Measurements from ENCODE around the gene RCN2. TPM values are rescaled to one million over a fixed set of nuclear protein-coding genes. Genes with fewer than 3 reads are reported as not detected.

The RCN2 gene
- total and polyA plus RNA-seq, 2 donors = 31.6 to 51.7 TPM

DNA sequence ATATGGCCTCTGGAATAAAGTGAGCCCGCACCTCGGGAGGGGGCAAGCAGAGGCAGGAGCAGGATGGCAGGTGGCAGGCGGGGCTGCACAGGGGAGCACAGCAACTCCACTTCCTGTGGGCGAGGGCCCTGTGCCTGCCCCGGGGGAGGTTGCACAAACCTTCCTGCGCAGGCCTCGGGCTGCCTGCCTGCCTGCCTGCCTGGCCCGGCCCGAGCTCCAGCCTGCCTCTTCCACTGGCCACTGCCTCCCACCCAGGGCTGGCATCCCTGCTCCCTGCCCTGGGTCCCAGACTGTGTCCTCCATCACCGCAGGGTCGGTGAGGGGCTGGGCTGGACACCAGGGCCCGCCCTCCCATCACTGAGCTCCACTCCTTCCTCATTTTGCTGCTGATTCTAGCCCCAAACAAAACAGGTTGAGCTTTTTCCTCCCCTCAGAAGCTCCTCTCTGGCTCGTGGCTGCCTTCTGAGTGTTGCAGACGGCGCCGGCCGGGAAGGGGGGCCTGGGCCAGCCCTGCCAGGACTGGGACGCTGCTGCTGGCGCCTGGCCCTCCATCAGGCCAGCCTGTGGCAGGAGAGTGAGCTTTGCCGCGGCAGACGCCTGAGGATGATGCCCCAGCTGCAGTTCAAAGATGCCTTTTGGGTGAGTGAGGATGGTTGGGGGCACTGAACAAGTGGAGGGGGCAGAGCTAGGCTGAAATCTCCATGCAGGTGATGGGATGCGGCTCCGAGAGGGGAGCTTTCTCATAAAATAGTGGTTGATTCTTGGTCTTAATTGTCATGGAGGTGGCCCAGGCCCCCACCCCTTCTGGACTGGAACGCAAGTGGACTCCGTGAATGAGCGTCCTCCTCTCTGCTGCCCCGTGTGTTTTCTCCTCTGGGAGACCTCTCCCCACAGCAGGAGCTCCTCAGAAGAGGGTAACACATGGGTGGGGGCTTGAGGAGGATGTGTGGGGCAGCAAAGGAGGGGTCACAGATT, 63.7 kb downstream of the RCN2 start, which contains the start of gene PSTPIP1:
Gene PSTPIP1, plus strand, starts transcription at position 156 of the 975 bp plus-strand sequence. Its CDS starts 448 bp downstream, at position 604.
- H3K9me3 ChIP-seq (ENCODE audit: control insufficient read depth in 2 of 2, insufficient read depth in 1 of 2, low read length in 1 of 2) = no peaks in the 10 kb centered on the region
- peak in 8 of 9 donors; percentile 50 to 88 (median 64) for DNase-seq (ENCODE audit: low read depth in 6 of 9, low spot score in 9 of 9)
- peak within 1 kb of the TSS; percentile 50 to 59 for H3K4me3 ChIP-seq (ENCODE audit: low read length in 2 of 2)
- H3K27ac ChIP-seq (ENCODE audit: low read depth in 1 of 2, low read length in 1 of 2) = peak within 1 kb of the TSS; percentile 91 to 97
- no peaks in the 10 kb centered on the region for H3K36me3 ChIP-seq (ENCODE audit: control insufficient read depth in 2 of 2, insufficient read depth in 2 of 2, low read length in 1 of 2)
- H3K4me1 ChIP-seq (ENCODE audit: control insufficient read depth in 2 of 2, insufficient read depth in 2 of 2, low read length in 2 of 2) = peaks cover 18 to 49% of the 10 kb centered on the region in 2 donors
- WGBS = 10% methylated on average over 28 of the region's 28 CpGs
- no peaks in the 10 kb centered on the region for H3K27me3 ChIP-seq (ENCODE audit: control insufficient read depth in 2 of 2, insufficient read depth in 1 of 2, low read length in 1 of 2)

DNA sequence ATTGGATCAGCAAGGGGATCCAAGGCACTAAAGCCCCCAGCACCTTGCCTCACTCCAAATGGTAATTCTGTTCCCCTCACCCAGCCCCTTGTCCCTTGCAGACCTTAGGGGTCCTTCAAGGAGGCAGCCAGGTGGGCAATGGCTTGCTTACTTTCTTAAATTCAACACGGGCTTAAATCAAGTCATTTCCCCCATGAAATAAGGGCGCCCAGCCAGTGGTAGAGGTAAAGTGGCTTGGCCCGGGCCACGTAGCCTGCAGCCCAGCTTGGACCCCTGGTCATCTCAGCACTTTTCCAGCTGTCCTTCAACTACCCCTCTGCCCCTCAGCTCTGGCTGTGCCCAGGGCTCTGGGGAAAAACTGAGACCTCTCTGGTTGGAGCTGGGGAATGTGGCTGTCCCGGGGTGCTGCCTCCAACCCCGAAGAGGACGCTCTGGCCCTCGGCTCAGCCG, 64.6 kb downstream of the RCN2 start:
- WGBS = 82% methylated on average over 9 of the region's 9 CpGs
- Histone ChIP-seq H3K4me3 (ENCODE audit: low read length in 2 of 2) (peak overlapping the region; percentile 50 to 59), H3K27me3 (ENCODE audit: control insufficient read depth in 2 of 2, insufficient read depth in 1 of 2, low read length in 1 of 2) (no peaks in the 10 kb centered on the region), H3K36me3 (ENCODE audit: control insufficient read depth in 2 of 2, insufficient read depth in 2 of 2, low read length in 1 of 2) (peaks cover 0 to 2% of the 10 kb centered on the region in 2 donors), H3K9me3 (ENCODE audit: control insufficient read depth in 2 of 2, insufficient read depth in 1 of 2, low read length in 1 of 2) (no peaks in the 10 kb centered on the region), H3K27ac (ENCODE audit: low read depth in 1 of 2, low read length in 1 of 2) (peak overlapping the region in 1 of 2 donors; percentile 97), H3K4me1 (ENCODE audit: control insufficient read depth in 2 of 2, insufficient read depth in 2 of 2, low read length in 2 of 2) (peaks cover 18 to 51% of the 10 kb centered on the region in 2 donors)
- no peak for DNase-seq (ENCODE audit: low read depth in 6 of 9, low spot score in 9 of 9)

DNA sequence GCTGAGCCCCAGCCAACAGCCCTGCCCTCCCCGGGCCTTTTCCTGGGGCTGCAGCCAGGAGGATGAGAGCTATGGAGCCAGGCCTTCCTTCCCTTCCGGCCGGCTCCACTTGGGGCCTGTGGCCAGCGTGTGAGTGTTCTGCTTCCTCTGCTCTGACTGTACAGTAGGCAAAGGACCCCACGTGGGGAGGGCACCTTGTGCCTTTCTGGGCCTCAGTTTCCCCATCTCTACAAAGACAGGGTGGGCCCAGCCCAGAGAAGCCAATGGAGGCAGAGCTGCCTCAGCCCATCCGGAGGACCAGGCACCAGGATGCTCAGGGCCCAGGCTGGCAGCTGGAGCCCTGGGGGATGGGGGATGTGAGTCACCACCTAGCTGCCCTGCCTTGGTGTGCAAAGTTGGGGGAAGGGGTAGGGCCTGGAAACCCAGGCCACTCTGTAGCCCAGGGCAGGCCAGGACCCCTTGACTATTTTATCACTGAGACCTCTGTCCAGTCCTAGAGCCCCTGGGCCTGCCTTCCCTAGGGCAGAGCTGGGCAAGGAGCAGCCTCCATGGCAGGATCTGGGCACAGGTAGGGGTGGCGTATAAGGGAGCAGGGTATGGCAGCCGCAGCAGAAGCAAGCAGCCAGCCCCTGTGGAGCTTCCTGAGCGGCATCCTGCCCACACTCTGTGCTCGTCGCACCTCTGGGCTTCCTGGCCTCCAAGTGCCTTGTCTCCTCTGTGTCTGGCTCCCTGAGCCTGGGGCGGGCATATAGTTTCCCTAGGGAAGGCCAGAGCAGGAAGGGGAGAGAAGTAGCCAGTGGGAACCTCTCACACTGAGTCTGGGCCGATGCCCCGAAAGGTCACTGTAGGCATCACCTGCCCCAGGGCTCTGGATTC, 65.2 kb downstream of the RCN2 start:
- no peak for DNase-seq (ENCODE audit: low read depth in 6 of 9, low spot score in 9 of 9)
- Histone ChIP-seq H3K27me3 (ENCODE audit: control insufficient read depth in 2 of 2, insufficient read depth in 1 of 2, low read length in 1 of 2) (no peaks in the 10 kb centered on the region), H3K9me3 (ENCODE audit: control insufficient read depth in 2 of 2, insufficient read depth in 1 of 2, low read length in 1 of 2) (no peaks in the 10 kb centered on the region), H3K36me3 (ENCODE audit: control insufficient read depth in 2 of 2, insufficient read depth in 2 of 2, low read length in 1 of 2) (peaks cover 0 to 4% of the 10 kb centered on the region in 2 donors), H3K4me3 (ENCODE audit: low read length in 2 of 2) (peak overlapping the region; percentile 50 to 59), H3K4me1 (ENCODE audit: control insufficient read depth in 2 of 2, insufficient read depth in 2 of 2, low read length in 2 of 2) (peaks cover 18 to 54% of the 10 kb centered on the region in 2 donors), H3K27ac (ENCODE audit: low read depth in 1 of 2, low read length in 1 of 2) (peak overlapping the region; percentile 18 to 25)
- WGBS = 80% methylated on average over 14 of the region's 14 CpGs

DNA sequence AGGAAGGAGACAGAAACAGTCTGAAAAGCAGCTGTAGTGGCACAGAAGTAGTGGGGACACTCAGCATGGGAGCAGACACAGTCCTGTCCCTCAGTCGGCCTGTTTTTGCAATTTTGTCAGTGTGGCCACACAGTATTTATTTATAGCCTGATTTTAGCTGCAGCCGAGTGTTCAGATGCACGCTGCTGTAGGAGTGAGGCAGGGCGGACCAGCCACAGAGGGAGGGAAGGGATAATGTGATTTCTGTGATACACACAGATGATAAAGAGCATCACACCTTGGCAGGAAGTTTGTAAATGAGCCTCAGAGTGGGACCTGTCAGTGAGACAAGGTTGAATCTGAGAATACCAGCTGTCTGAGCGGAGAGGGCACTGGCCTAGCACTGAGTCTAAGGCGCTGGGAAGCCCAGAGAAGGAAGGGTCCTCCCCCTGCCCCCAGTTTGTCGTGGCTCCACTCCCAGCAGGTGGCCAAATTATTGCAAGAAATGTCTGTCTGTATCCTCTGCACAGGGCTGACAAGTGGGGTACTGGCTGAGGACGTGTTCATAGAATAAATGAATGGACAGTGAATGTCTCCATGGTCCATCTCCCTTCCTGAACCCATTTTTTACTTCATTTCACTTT, 67.2 kb downstream of the RCN2 start:
- Histone ChIP-seq H3K4me3 (ENCODE audit: low read length in 2 of 2) (no peak overlapping the region), H3K27ac (ENCODE audit: low read depth in 1 of 2, low read length in 1 of 2) (no peak overlapping the region)
- DNase-seq (ENCODE audit: low read depth in 6 of 9, low spot score in 9 of 9) = no peak

DNA sequence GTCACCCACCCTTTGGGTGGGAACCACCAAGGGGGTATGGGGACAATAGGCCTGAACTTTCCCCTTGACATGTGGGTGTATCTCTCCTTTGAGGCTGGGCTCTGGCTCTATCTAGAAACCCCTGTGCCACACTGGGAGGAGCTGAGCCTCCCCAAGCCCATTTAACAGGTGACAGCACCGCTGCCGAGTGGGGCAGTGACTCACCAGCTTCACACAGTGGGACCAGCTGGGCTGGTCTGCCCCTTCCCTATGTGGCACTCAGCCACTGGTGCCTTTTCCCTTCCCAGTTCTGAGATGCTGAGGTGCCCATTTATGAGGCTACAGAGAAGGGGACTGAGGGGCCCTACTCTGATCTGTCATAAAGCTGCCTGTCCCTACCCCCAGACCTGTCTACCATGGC, 68.4 kb downstream of the RCN2 start:
- H3K9me3 ChIP-seq (ENCODE audit: control insufficient read depth in 2 of 2, insufficient read depth in 1 of 2, low read length in 1 of 2) = no peaks in the 10 kb centered on the region
- H3K27me3 ChIP-seq (ENCODE audit: control insufficient read depth in 2 of 2, insufficient read depth in 1 of 2, low read length in 1 of 2) = no peaks in the 10 kb centered on the region
- 91% methylated on average over 2 of the region's 2 CpGs for WGBS
- H3K4me3 ChIP-seq (ENCODE audit: low read length in 2 of 2) = no peak overlapping the region
- DNase-seq (ENCODE audit: low read depth in 6 of 9, low spot score in 9 of 9) = no peak
- no peak overlapping the region for H3K27ac ChIP-seq (ENCODE audit: low read depth in 1 of 2, low read length in 1 of 2)
- peaks cover 26 to 64% of the 10 kb centered on the region in 2 donors for H3K4me1 ChIP-seq (ENCODE audit: control insufficient read depth in 2 of 2, insufficient read depth in 2 of 2, low read length in 2 of 2)
- peaks cover 0 to 4% of the 10 kb centered on the region in 2 donors for H3K36me3 ChIP-seq (ENCODE audit: control insufficient read depth in 2 of 2, insufficient read depth in 2 of 2, low read length in 1 of 2)

More for the DNA sequence above, 67.2 kb downstream of the RCN2 start:
- H3K9me3 ChIP-seq (ENCODE audit: control insufficient read depth in 2 of 2, insufficient read depth in 1 of 2, low read length in 1 of 2) = no peaks in the 10 kb centered on the region
- H3K36me3 ChIP-seq (ENCODE audit: control insufficient read depth in 2 of 2, insufficient read depth in 2 of 2, low read length in 1 of 2) = peaks cover 0 to 4% of the 10 kb centered on the region in 2 donors
- H3K4me1 ChIP-seq (ENCODE audit: control insufficient read depth in 2 of 2, insufficient read depth in 2 of 2, low read length in 2 of 2) = peaks cover 33 to 73% of the 10 kb centered on the region in 2 donors
- 87% methylated on average over 8 of the region's 8 CpGs for WGBS
- H3K27me3 ChIP-seq (ENCODE audit: control insufficient read depth in 2 of 2, insufficient read depth in 1 of 2, low read length in 1 of 2) = no peaks in the 10 kb centered on the region

DNA sequence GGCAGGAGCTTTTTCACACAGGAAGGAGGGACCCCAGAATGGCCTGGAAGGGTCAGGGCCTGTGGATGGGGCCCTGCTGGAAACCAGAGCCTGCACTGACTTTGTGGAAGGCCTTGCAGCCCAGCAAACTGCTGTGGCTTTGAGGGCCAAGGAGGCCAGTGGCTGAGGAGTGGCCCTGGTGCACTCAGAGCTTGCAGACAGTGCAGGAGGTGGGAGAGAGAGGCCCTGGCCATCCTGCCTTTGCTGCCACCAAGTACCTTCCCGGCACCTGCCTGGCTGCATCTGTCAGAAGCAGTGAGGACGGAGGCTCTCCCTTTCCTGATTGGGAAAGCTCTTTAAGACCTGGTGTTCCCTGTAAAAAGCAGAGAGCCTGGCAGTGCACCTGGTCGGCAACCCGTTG, 69.8 kb downstream of the RCN2 start:
- peaks cover 18 to 50% of the 10 kb centered on the region in 2 donors for H3K4me1 ChIP-seq (ENCODE audit: control insufficient read depth in 2 of 2, insufficient read depth in 2 of 2, low read length in 2 of 2)
- H3K4me3 ChIP-seq (ENCODE audit: low read length in 2 of 2) = no peak overlapping the region
- H3K9me3 ChIP-seq (ENCODE audit: control insufficient read depth in 2 of 2, insufficient read depth in 1 of 2, low read length in 1 of 2) = no peaks in the 10 kb centered on the region
- no peak for DNase-seq (ENCODE audit: low read depth in 6 of 9, low spot score in 9 of 9)
- H3K36me3 ChIP-seq (ENCODE audit: control insufficient read depth in 2 of 2, insufficient read depth in 2 of 2, low read length in 1 of 2) = peaks cover 0 to 4% of the 10 kb centered on the region in 2 donors
- H3K27ac ChIP-seq (ENCODE audit: low read depth in 1 of 2, low read length in 1 of 2) = no peak overlapping the region
- 95% methylated on average over 4 of the region's 4 CpGs for WGBS
- H3K27me3 ChIP-seq (ENCODE audit: control insufficient read depth in 2 of 2, insufficient read depth in 1 of 2, low read length in 1 of 2) = no peaks in the 10 kb centered on the region

DNA sequence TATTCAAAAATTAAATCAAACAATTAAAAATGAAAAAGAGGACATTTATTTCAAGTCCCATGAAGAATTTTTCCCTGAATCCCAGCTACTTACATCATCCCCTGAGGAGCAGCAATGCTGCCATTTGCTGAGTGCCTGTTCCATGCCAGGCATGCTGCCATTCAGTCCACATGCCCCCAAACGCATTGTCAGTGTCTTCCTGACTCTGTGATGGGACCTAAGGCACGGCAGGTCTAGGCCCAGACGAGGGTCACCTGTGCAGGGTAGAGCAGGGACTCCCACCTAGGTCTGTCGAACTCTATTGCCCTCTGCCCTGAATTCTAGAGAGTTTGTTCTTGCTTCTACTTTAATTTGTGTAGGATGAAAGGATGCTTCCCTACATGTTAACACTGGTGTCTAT, 70.4 kb downstream of the RCN2 start:
- no peak overlapping the region for H3K27ac ChIP-seq (ENCODE audit: low read depth in 1 of 2, low read length in 1 of 2)
- peaks cover 15 to 44% of the 10 kb centered on the region in 2 donors for H3K4me1 ChIP-seq (ENCODE audit: control insufficient read depth in 2 of 2, insufficient read depth in 2 of 2, low read length in 2 of 2)
- DNase-seq (ENCODE audit: low read depth in 6 of 9, low spot score in 9 of 9) = no peak
- no peaks in the 10 kb centered on the region for H3K9me3 ChIP-seq (ENCODE audit: control insufficient read depth in 2 of 2, insufficient read depth in 1 of 2, low read length in 1 of 2)
- H3K4me3 ChIP-seq (ENCODE audit: low read length in 2 of 2) = no peak overlapping the region
- no peaks in the 10 kb centered on the region for H3K27me3 ChIP-seq (ENCODE audit: control insufficient read depth in 2 of 2, insufficient read depth in 1 of 2, low read length in 1 of 2)
- WGBS = 93% methylated on average over 4 of the region's 4 CpGs
- peaks cover 0 to 4% of the 10 kb centered on the region in 2 donors for H3K36me3 ChIP-seq (ENCODE audit: control insufficient read depth in 2 of 2, insufficient read depth in 2 of 2, low read length in 1 of 2)

DNA sequence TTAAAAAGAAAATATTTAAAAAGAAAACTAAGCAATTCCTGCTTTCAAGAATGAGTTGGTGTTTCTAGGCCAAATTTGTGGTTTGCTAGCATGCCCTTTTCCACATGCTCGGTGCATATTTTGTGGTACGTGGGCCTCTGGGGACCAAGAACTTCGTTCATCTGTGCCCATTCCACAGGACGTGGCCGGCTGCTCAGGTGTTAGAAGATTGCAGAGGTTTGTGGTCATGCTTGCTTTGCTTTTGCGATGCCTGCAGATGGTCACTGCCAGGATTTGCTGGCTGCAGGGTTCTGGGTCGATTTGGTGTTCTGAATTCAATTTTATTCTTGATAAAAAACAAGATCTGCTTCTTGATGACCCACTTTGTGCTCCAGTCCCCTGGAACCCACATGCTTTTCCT, 70.9 kb downstream of the RCN2 start:
- WGBS = 30% methylated on average over 7 of the region's 7 CpGs
- H3K36me3 ChIP-seq (ENCODE audit: control insufficient read depth in 2 of 2, insufficient read depth in 2 of 2, low read length in 1 of 2) = peaks cover 0 to 4% of the 10 kb centered on the region in 2 donors
- no peak overlapping the region for H3K4me3 ChIP-seq (ENCODE audit: low read length in 2 of 2)
- DNase-seq (ENCODE audit: low read depth in 6 of 9, low spot score in 9 of 9) = no peak
- peak overlapping the region; percentile 1 to 53 for H3K27ac ChIP-seq (ENCODE audit: low read depth in 1 of 2, low read length in 1 of 2)
- H3K9me3 ChIP-seq (ENCODE audit: control insufficient read depth in 2 of 2, insufficient read depth in 1 of 2, low read length in 1 of 2) = peaks cover 0 to 4% of the 10 kb centered on the region in 2 donors
- H3K27me3 ChIP-seq (ENCODE audit: control insufficient read depth in 2 of 2, insufficient read depth in 1 of 2, low read length in 1 of 2) = no peaks in the 10 kb centered on the region
- H3K4me1 ChIP-seq (ENCODE audit: control insufficient read depth in 2 of 2, insufficient read depth in 2 of 2, low read length in 2 of 2) = peaks cover 15 to 40% of the 10 kb centered on the region in 2 donors
